Body of pancreas (tissue), 4 donors: Measurements from ENCODE around the gene TXNL1.

ENCODE experiments used
- CTCF ChIP-seq, 7 experiments: fragments of 450-650 bp in 4 of 7; fragments of 200-600 bp in 3 of 7; sonication (generic) in 3 of 7; IDR thresholded peaks; one replicate each; pipeline ENCODE4 v1.5.1; 2016 to 2019; ENCODE audit warnings: antibody characterized with exemption in 7 of 7
- POLR2A ChIP-seq, 3 donors: fragments of 450-650 bp; IDR thresholded peaks; one replicate each; pipeline ENCODE4 v1.6.1; 2016; ENCODE audit warnings: antibody characterized with exemption in 3 of 3, mild to moderate bottlenecking in 2 of 3

- TF ChIP-seq CTCF (IDR thresholded peaks at IDR 0.05), result no peak
- no peak for TF ChIP-seq POLR2A (IDR thresholded peaks at IDR 0.05)
These were observed 77.4 kb downstream of the TXNL1 start for GRCh38 chr18:56560992-56561391.
